ENCODE results near the gene ZSWIM9.

GRCh38 chr19:48135411-48135810 lies 35.1 kb upstream of the ZSWIM9 start:
- TF ChIP-seq CTCF (IDR thresholded peaks at IDR 0.05): no peak
- no peak for TF ChIP-seq POLR2AphosphoS5 (IDR thresholded peaks at IDR 0.05; ENCODE audit: low read depth, low read length)
- TF ChIP-seq SIN3A (IDR thresholded peaks at IDR 0.05; ENCODE audit: borderline replicate concordance, insufficient read depth, low read depth, low read length): no peak
- no peak for TF ChIP-seq REST (IDR thresholded peaks at IDR 0.05; ENCODE audit: insufficient read depth in 1 of 2, low read depth in 2 of 2, low read length in 1 of 2)
